IMR-90 (cell line): ENCODE measurements around the gene GPRIN3. TPM values are rescaled to one million over a fixed set of nuclear protein-coding genes. Genes with fewer than 3 reads are reported as not detected.

Experiments
- ATAC-seq: fragments of 200-7000 bp; cut with Tn5 transposase; 2 replicates; pipeline ENCODE4 v1.9.1; 2020; ENCODE audit warnings: low read depth, mild to moderate bottlenecking, moderate library complexity
- BruUV-seq: library from RNA; stranded (reverse); fragments of 400-500 nt; replicated peaks from 2 replicates; lab custom pipeline; 2021; lab: Mats Ljungman, UMichigan
- CTCF ChIA-PET: fragments of 300-600 bp; formaldehyde crosslinking; extraction: SDS; loops from one replicate; lab custom pipeline; 2021; ENCODE audit warnings: antibody characterized with exemption; lab: Yijun Ruan, JAX
- POLR2A ChIA-PET: fragments of 300-600 bp; sonication (Branson Sonifier 250); formaldehyde crosslinking; loops from one replicate; lab custom pipeline; 2022; ENCODE audit warnings: antibody characterized with exemption; ENCODE audit not compliant: unreplicated experiment; lab: Charles Lee
- DNase-seq: peaks from one replicate; pipeline ENCODE4 v3.0.0; 2013
- H2AFZ ChIP-seq: replicated peaks from 2 replicates; pipeline ENCODE3; 2013; ENCODE audit warnings: low read length, mild to moderate bottlenecking; ENCODE audit not compliant: poor library complexity
- H2AK5ac ChIP-seq: 2 replicates; pipeline ENCODE4 v1.6.1; 2013; ENCODE audit warnings: low read depth, low read length, inconsistent platforms
- H2AK9ac ChIP-seq: replicated peaks from 2 replicates; pipeline ENCODE3; 2013; ENCODE audit warnings: mild to moderate bottlenecking, low read depth, low read length, moderate library complexity; ENCODE audit not compliant: poor library complexity
- H2BK120ac ChIP-seq: 2 replicates; pipeline ENCODE4 v1.6.1; 2013; ENCODE audit warnings: low read depth, low read length, inconsistent platforms
- H2BK15ac ChIP-seq: 3 replicates; pipeline ENCODE4 v1.6.1; 2013; ENCODE audit warnings: low read depth, low read length, inconsistent platforms
- H2BK20ac ChIP-seq: 2 replicates; pipeline ENCODE4 v1.6.1; 2013; ENCODE audit warnings: low read depth, mild to moderate bottlenecking, inconsistent platforms, low read length, moderate library complexity
- H2BK5ac ChIP-seq: 2 replicates; pipeline ENCODE4 v1.6.1; 2013; ENCODE audit warnings: mild to moderate bottlenecking, low read depth, low read length, inconsistent platforms; ENCODE audit not compliant: poor library complexity, severe bottlenecking
- H3K14ac ChIP-seq: replicated peaks from 2 replicates; pipeline ENCODE4 v1.6.1; 2013; ENCODE audit warnings: low read depth, low read length, inconsistent platforms
- H3K18ac ChIP-seq: 2 replicates; pipeline ENCODE4 v1.6.1; 2013; ENCODE audit warnings: low read depth, low read length, control low read depth
- H3K23ac ChIP-seq: 2 replicates; pipeline ENCODE4 v1.6.1; 2013; ENCODE audit warnings: low read depth, low read length, inconsistent platforms
- H3K27ac ChIP-seq: 2 replicates; pipeline ENCODE4 v1.5.1; 2013; ENCODE audit warnings: mild to moderate bottlenecking, control low read depth, low read length; ENCODE audit not compliant: insufficient read depth
- H3K27me3 ChIP-seq: 2 replicates; pipeline ENCODE4 v1.6.1; 2013; ENCODE audit warnings: low read length; ENCODE audit not compliant: control insufficient read depth, insufficient read depth
- H3K36me3 ChIP-seq: 2 replicates; pipeline ENCODE4 v1.6.1; 2013; ENCODE audit warnings: low read length, mixed read lengths; ENCODE audit not compliant: control insufficient read depth, insufficient read depth
- H3K4ac ChIP-seq: 2 replicates; pipeline ENCODE4 v1.6.1; 2013; ENCODE audit warnings: low read depth, low read length, inconsistent platforms
- H3K4me1 ChIP-seq: 2 replicates; pipeline ENCODE4 v1.6.1; 2013; ENCODE audit warnings: low read length, mixed read lengths; ENCODE audit not compliant: control insufficient read depth, insufficient read depth
- H3K4me2 ChIP-seq: 2 replicates; pipeline ENCODE4 v1.6.1; 2013; ENCODE audit warnings: low read depth, mild to moderate bottlenecking, control low read depth, low read length, moderate library complexity
- H3K4me3 ChIP-seq: 2 replicates; pipeline ENCODE4 v1.5.1; 2013; ENCODE audit warnings: low read depth, mild to moderate bottlenecking, control low read depth, low read length, moderate library complexity; ENCODE audit not compliant: insufficient read depth
- H3K56ac ChIP-seq: 2 replicates; pipeline ENCODE4 v1.6.1; 2013; ENCODE audit warnings: low read length, inconsistent platforms; ENCODE audit not compliant: insufficient read depth; ENCODE audit errors: extremely low read depth
- H3K79me1 ChIP-seq, 2 experiments: 2 replicates each; pipeline ENCODE4 v1.6.1; 2013; ENCODE audit warnings: low read length in 2 of 2, inconsistent platforms in 1 of 2, low read depth in 1 of 2
- H3K9ac ChIP-seq: 2 replicates; pipeline ENCODE4 v1.6.1; 2013; ENCODE audit warnings: low read depth, low read length, control low read depth
- H3K9me1 ChIP-seq: 2 replicates; pipeline ENCODE4 v1.6.1; 2013; ENCODE audit warnings: low read length, inconsistent platforms; ENCODE audit not compliant: insufficient read depth
- H3K9me3 ChIP-seq: 2 replicates; pipeline ENCODE4 v1.6.1; 2013; ENCODE audit warnings: low read length; ENCODE audit not compliant: control insufficient read depth, insufficient read depth
- H4K20me1 ChIP-seq: 2 replicates; pipeline ENCODE4 v1.6.1; 2013; ENCODE audit warnings: low read length, inconsistent platforms; ENCODE audit not compliant: insufficient read depth
- H4K5ac ChIP-seq: 2 replicates; pipeline ENCODE4 v1.6.1; 2013; ENCODE audit warnings: mild to moderate bottlenecking, low read depth, low read length, control low read depth
- H4K8ac ChIP-seq, 2 experiments: 2 replicates each; pipeline ENCODE4 v1.6.1; 2013; ENCODE audit warnings: low read depth in 2 of 2, low read length in 2 of 2, control low read depth in 1 of 2, inconsistent platforms in 1 of 2
- H4K91ac ChIP-seq: 2 replicates; pipeline ENCODE4 v1.6.1; 2013; ENCODE audit warnings: low read depth, low read length, inconsistent platforms; ENCODE audit not compliant: insufficient read depth
- CEBPB ChIP-seq: IDR thresholded peaks from 2 replicates; pipeline ENCODE4 v1.6.1; 2012; ENCODE audit warnings: low read depth, low read length, improper control_type of control experiment
- MXI1 ChIP-seq: IDR thresholded peaks from 2 replicates; pipeline ENCODE4 v1.6.1; 2012; ENCODE audit warnings: low read depth, mild to moderate bottlenecking, low read length, moderate library complexity, borderline replicate concordance
- NFE2L2 ChIP-seq: fragments of 150-350 bp; IDR thresholded peaks from 2 replicates; pipeline ENCODE4 v1.6.1; 2016; ENCODE audit warnings: low read depth, mild to moderate bottlenecking, low read length
- RAD21 ChIP-seq: IDR thresholded peaks from 2 replicates; pipeline ENCODE4 v1.6.1; 2012; ENCODE audit warnings: low read length, improper control_type of control experiment
- dilution Hi-C: fragments of 300-500 bp; cut with HindIII; formaldehyde crosslinking; loops from one replicate; pipeline ENCODE4 v1.14.3; 2018; ENCODE audit warnings: low sequenced_read_pairs; ENCODE audit not compliant: unreplicated experiment
- in situ Hi-C: fragments of 300-500 bp; cut with MboI; formaldehyde crosslinking; loops from 3 replicates; pipeline ENCODE4 v1.14.3; 2019; ENCODE audit warnings: low sequenced_read_pairs, inconsistent platforms, mixed read lengths
- intact Hi-C: fragments of 100-400 bp; cut with micrococcal nuclease; formaldehyde crosslinking; loops from 2 replicates; pipeline ENCODE4 v1.10.0; 2022
- polyA plus RNA-seq, 3 experiments: library from polyadenylated mRNA; depleted of rRNA; stranded (reverse); fragments of >200 nt; gene quantifications; 2 replicates each; pipeline ENCODE4 v1.2.3, GENCODE V29; 2012; ENCODE audit warnings: low replicate concordance in 1 of 3
- total RNA-seq: library from RNA; depleted of rRNA; stranded (reverse); fragments of >200 nt; gene quantifications from 2 replicates; pipeline ENCODE4 v1.2.3, GENCODE V29; 2012

GPRIN3 gene
- total and polyA plus RNA-seq, 2 of the 4 experiments (the other 2 are of a cell fraction), result under 0.01 TPM; not detected in 1

DNA sequence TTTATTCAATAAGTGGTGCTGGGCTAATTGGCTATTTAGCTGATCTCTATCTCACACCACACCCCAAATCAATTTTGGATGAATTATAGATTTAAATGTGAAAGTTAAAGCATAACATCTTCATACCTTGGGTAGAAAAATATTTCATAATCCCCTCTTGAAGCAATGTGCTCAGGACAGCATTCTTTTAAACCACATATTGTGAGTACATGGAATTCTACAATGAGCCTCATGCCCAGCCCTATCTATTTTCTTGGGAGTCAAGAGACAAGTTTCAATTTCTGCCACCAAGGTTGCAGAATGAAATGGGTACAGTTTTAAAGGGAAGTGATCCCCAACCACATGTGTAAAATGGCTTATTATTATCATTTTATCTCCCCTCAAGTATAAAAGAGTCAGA is 30.6 kb upstream of the GPRIN3 start:
- H3K14ac ChIP-seq, result no peak overlapping the region
- POLR2A ChIA-PET, result no interaction called here
- no TSS peak for BruUV-seq
- intact Hi-C loops (no loop called here), dilution Hi-C loops (no loop called here), in situ Hi-C loops (no loop called here)
- H2BK120ac ChIP-seq, result no peak overlapping the region
- H2AK9ac ChIP-seq, result no peak overlapping the region
- H2AK5ac ChIP-seq, result no peak overlapping the region
- no peak overlapping the region for H2BK15ac ChIP-seq
- no peak for ATAC-seq
- no peaks in the 10 kb centered on the region for H3K4me1 ChIP-seq
- no peaks in the 10 kb centered on the region for H3K9me3 ChIP-seq
- H3K4me2 ChIP-seq, result no peak overlapping the region
- H3K9me1 ChIP-seq, result no peaks in the 10 kb centered on the region
- H2BK20ac ChIP-seq, result no peak overlapping the region
- H3K27me3 ChIP-seq, result no peaks in the 10 kb centered on the region
- H3K4ac ChIP-seq, result no peak overlapping the region
- no peak overlapping the region for H4K91ac ChIP-seq
- TF ChIP-seq RAD21 (no peak), NFE2L2 (no peak), MXI1 (no peak), CEBPB (no peak)
- no peak overlapping the region for H3K18ac ChIP-seq
- H2BK5ac ChIP-seq, result no peak overlapping the region
- H3K36me3 ChIP-seq, result no peaks in the 10 kb centered on the region
- no peak overlapping the region for H3K9ac ChIP-seq
- no peaks in the 10 kb centered on the region for H4K20me1 ChIP-seq
- no peak overlapping the region for H3K56ac ChIP-seq
- no peak overlapping the region for H4K8ac ChIP-seq
- CTCF ChIA-PET, result no interaction called here
- H4K5ac ChIP-seq, result no peak overlapping the region
- no peak overlapping the region for H3K23ac ChIP-seq
- no peak overlapping the region for H2AFZ ChIP-seq
- H3K79me1 ChIP-seq, result no peaks in the 10 kb centered on the region
- no peak overlapping the region for H3K4me3 ChIP-seq
- no peak overlapping the region for H3K27ac ChIP-seq
- DNase-seq, result no peak
